ENCODE measurements around the gene GJA10.
"Not testable (repeated sequence)": the region's sequence is repeated elsewhere in the genome, so short reads cannot be mapped to it uniquely, and the experiment has no call there.

Gene GJA10

DNA sequence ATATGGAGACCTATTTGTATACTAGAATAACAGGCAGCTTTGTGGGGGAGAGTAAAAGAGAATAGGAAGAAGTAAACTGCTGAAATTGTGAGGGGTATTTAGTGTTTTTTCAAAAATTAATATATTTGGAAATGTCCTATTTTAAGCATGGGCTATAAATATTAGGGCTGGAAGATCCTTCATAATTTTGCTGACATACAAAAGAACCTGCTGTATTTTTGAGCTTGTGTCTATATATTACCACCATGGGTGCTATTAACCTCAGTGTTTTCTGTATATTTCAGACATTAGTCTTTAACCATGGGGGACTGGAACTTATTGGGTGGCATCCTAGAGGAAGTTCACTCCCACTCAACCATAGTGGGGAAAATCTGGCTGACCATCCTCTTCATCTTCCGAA, at the start of gene GJA10:
TSS of gene GJA10 (plus strand) at position 301 of the 400 bp plus-strand sequence. CDS start at position 301, 0 bp downstream.
- no peak for DNase-seq (ENCODE audit: low read depth)

DNA sequence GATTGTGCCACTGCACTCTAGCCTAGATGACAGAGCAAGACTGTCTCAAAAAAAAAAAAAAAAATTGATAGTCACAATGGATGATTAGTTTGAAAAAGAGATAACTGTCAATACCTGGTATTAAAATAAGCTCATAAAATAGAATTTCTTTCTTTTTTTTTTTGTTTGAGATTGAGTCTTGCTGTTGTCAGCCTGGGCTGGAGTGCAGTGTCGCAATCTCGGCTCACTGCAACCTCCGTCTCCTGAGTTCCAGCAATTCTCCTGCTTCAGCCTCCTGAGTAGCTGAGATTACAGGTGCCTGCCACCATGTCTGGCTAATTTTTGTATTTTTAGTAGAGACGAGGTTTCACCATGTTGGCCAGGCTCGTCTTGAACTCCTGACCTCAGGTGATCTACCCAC, 46.8 kb upstream of the GJA10 start:
- DNase-seq (ENCODE audit: low read depth), result not testable (repeated sequence)

DNA sequence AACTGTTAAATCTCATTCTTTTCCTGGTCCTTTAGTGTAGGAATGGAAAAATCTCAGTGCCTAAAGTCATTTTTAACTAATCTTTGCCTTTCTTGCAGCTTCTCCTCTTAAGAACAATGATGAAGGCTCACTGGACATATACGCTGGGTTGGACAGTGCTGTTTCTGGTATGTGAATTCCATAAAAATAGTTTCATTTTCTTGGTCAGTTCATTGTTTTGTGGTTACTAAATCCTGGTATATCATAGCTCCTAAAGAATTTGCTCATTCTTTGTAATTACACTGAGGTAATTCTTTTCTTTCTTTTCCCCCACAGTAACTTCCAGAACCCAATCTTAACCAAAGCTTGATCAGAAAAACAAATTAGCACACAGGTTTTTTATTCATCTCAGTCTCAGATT, 41.2 kb upstream of the GJA10 start:
- DNase-seq (ENCODE audit: low read depth), result no peak

- no peak for DNase-seq (ENCODE audit: low read depth)
These were observed 36.2 kb upstream of the GJA10 start for GRCh38 chr6:89858041-89858440.

DNA sequence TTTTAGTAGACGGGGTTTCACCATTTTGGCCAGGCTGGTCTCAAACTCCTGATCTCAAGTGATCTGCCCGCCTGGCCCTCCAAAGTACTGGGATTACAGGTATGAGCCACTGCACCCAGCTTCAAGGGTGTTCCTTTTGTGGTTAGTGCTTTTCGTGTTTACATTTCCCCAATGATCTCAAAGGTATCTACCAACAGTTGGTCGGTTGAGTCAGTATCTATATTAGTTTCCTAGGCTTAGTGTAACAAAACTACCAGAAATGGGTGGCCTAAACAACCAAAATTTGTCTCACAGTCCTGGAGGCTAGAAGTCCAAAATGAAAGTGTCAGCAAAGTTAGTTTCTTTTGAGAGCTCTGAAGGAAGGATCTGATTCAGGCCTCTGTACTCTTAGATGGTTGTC, 34.5 kb upstream of the GJA10 start:
- no peak for DNase-seq (ENCODE audit: low read depth)

DNA sequence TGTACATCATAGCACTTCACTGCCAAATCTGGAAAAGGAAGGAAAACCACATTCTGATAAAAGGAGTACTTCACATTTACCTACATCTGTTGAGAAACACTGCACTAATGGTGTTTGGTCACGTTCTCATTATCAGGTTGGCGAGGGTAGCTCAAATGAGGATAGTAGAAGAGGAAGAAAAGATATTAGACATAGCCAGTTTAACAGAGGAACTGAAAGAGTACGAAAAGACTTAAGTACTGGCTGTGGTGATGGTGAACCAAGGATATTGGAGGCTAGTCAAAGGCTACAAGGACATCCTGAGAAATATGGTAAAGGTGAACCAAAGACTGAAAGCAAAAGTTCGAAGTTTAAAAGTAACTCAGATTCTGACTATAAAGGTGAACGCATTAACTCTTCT, 32.0 kb upstream of the GJA10 start:
- DNase-seq (ENCODE audit: low read depth), result no peak

GRCh38 chr6:89862698-89863097, 31.6 kb upstream of the GJA10 start:
- DNase-seq (ENCODE audit: low read depth), result no peak

DNA sequence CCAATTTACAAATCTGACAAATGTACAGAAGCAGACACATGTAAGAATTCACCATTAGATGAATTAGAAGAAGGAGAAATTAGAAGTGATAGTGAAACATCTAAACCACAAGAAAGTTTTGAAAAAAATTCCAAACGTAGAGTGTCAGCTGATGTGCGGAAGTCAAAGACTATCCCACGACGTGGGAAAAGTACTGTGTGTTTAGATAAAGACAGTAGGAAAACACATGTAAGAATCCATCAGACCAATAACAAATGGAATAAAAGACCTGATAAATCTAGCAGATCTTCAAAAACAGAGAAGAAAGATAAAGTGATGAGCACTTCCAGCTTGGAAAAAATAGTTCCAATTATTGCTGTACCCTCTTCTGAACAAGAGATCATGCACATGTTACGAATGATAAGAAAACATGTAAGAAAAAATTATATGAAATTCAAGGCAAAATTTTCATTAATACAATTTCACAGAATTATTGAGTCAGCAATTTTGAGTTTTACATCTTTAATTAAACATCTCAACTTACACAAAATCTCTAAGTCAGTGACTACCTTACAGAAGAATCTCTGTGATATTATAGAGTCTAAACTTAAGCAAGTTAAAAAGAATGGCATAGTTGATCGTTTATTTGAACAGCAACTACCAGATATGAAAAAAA, 28.1 kb upstream of the GJA10 start:
- no peak for DNase-seq (ENCODE audit: low read depth)

- no peak for DNase-seq (ENCODE audit: low read depth)
These were observed 20.5 kb upstream of the GJA10 start for GRCh38 chr6:89873721-89874120.

GRCh38 chr6:89874438-89874837, 19.8 kb upstream of the GJA10 start:
- no peak for DNase-seq (ENCODE audit: low read depth)

GRCh38 chr6:89886378-89887120, 7.7 kb upstream of the GJA10 start:
- DNase-seq (ENCODE audit: low read depth), result no peak

DNA sequence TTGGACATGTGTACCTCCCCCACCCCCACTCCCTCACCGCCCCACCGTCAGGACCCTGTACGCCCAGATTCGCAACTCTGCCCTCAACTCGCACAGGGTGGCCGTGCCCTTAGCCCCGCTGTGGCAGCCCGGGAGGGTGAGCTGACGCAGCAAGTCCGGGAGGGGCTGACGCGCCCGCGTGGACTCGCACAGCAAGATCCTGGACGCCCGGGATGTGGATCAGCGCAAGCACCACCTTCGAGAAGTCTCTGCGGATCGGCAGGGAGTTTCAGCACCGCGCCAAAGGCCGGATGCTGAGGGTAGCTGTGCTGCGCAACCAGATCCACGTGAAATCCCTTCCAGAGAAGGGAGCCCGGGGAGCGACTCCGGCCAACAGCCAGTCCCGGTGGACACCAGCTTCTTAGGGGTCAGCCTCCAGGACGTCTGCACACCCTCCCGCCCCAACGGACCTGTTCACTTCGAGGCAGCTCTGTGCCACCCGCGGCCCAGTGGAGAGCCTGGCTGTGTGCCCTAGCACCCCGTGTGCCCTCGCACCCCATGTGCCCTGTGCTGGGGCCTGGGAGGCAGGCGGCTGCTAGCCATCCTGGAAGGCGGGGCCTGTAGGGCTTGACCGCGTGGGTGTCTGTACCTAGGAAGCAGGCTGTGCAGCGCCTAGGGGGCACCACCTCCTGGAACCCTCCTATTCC, 6.7 kb upstream of the GJA10 start:
- no peak for DNase-seq (ENCODE audit: low read depth)

GRCh38 chr6:89888138-89888514, 6.1 kb upstream of the GJA10 start:
- no peak for DNase-seq (ENCODE audit: low read depth)

- no peak for DNase-seq (ENCODE audit: low read depth)
These were observed 5.4 kb upstream of the GJA10 start for GRCh38 chr6:89888871-89889270.

DNA sequence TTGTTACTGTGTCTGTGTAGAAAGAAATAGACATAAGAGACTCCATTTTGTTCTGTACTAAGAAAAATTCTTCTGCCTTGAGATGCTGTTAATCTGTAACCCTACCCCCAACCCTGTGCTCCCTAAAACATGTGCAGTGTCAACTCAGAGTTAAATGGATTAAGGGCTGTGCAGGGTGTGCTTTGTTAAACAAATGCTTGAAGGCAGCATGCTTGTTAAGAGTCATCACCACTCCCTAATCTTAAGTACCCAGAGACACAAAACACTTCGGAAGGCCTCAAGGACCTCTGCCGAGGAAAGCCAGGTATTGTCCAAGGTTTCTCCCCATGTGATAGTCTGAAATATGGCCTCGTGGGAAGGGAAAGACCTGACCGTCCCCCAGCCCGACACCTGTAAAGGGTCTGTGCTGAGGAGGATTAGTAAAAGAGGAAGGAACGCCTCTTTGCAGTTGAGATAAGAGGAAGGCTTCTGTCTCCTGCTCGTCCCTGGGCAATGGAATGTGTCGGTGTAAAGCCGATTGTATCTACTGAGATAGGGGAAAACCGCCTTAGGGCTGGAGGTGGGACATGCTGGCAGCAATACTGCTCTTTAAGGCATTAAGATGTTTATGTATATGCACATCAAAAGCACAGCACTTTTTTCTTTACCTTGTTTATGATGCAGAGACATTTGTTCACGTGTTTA, 3.3 kb upstream of the GJA10 start:
- DNase-seq (ENCODE audit: low read depth), result not testable (repeated sequence)

GRCh38 chr6:89892577-89892976, 1.7 kb upstream of the GJA10 start:
- DNase-seq (ENCODE audit: low read depth), result not testable (repeated sequence)

- DNase-seq (ENCODE audit: low read depth), result no peak
These were observed 1.1 kb downstream of the GJA10 start for GRCh38 chr6:89895276-89895874.

GRCh38 chr6:89910001-89910901, 16.0 kb downstream of the GJA10 start:
- DNase-seq (ENCODE audit: low read depth), result not testable (repeated sequence)

- no peak for DNase-seq (ENCODE audit: low read depth)
These were observed 16.6 kb downstream of the GJA10 start for GRCh38 chr6:89910902-89911240.

GRCh38 chr6:89916136-89916920, 22.1 kb downstream of the GJA10 start:
- no peak for DNase-seq (ENCODE audit: low read depth)
